ENCODE results near the gene CD300E.
"Not testable (repeated sequence)": the region's sequence is repeated elsewhere in the genome, so short reads cannot be mapped to it uniquely, and the experiment has no call there.

Gene CD300E

GRCh38 chr17:74645010-74645409 lies 21.5 kb upstream of the CD300E start:
- no peaks in the 10 kb centered on the region for H3K4me1 ChIP-seq (ENCODE audit: control insufficient read depth, insufficient read depth, low read length)
- H3K4me3 ChIP-seq (ENCODE audit: low read length) = no peak overlapping the region
- peaks cover 2% of the 10 kb centered on the region for H3K9me3 ChIP-seq (ENCODE audit: control insufficient read depth, low read length)
- no peaks in the 10 kb centered on the region for H3K36me3 ChIP-seq (ENCODE audit: control insufficient read depth, insufficient read depth, low read length, severe bottlenecking)
- no peak overlapping the region for H3K9ac ChIP-seq (ENCODE audit: low read length)
- peaks cover 63% of the 10 kb centered on the region for H3K27me3 ChIP-seq (replicated peaks; ENCODE audit: control insufficient read depth, insufficient read depth, low read length)
- DNase-seq (ENCODE audit: low read depth) = no peak

GRCh38 chr17:74644419-74644818 lies 20.9 kb upstream of the CD300E start:
- peaks cover 2% of the 10 kb centered on the region for H3K9me3 ChIP-seq (ENCODE audit: control insufficient read depth, low read length)
- no peaks in the 10 kb centered on the region for H3K4me1 ChIP-seq (ENCODE audit: control insufficient read depth, insufficient read depth, low read length)
- H3K9ac ChIP-seq (ENCODE audit: low read length) = no peak overlapping the region
- no peak for DNase-seq (ENCODE audit: low read depth)
- H3K27me3 ChIP-seq (replicated peaks; ENCODE audit: control insufficient read depth, insufficient read depth, low read length) = peaks cover 63% of the 10 kb centered on the region
- H3K4me3 ChIP-seq (ENCODE audit: low read length) = no peak overlapping the region
- H3K36me3 ChIP-seq (ENCODE audit: control insufficient read depth, insufficient read depth, low read length, severe bottlenecking) = no peaks in the 10 kb centered on the region

DNA sequence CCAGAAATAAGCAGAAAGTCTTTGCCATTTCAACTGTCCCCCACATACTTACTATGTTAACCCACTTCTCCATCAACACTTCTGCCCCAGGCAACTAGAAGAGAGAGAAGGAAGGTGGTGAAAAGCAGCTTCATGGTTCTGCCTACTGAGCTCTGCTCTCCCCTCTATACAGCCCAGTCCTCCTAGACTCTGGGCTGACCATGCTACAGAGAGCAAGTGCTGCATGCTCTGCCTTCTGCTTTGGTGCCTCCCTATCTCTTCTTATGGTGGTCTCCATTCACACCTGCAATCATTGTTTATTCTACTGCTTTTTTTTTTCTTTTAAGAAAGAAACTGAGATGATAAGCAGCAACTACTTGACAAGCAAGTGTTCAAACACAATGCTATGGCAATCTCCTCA lies 20.3 kb upstream of the CD300E start:
- H3K36me3 ChIP-seq (ENCODE audit: control insufficient read depth, insufficient read depth, low read length, severe bottlenecking) = no peaks in the 10 kb centered on the region
- no peak for DNase-seq (ENCODE audit: low read depth)
- no peaks in the 10 kb centered on the region for H3K4me1 ChIP-seq (ENCODE audit: control insufficient read depth, insufficient read depth, low read length)
- H3K9ac ChIP-seq (ENCODE audit: low read length) = no peak overlapping the region
- H3K27me3 ChIP-seq (replicated peaks; ENCODE audit: control insufficient read depth, insufficient read depth, low read length) = peaks cover 61% of the 10 kb centered on the region
- H3K9me3 ChIP-seq (ENCODE audit: control insufficient read depth, low read length) = peaks cover 2% of the 10 kb centered on the region
- no peak overlapping the region for H3K4me3 ChIP-seq (ENCODE audit: low read length)

GRCh38 chr17:74642995-74643394 lies 19.5 kb upstream of the CD300E start:
- no peak for DNase-seq (ENCODE audit: low read depth)
- H3K4me1 ChIP-seq (ENCODE audit: control insufficient read depth, insufficient read depth, low read length) = no peaks in the 10 kb centered on the region

GRCh38 chr17:74642556-74642955 lies 19.0 kb upstream of the CD300E start:
- H3K4me3 ChIP-seq (ENCODE audit: low read length) = no peak overlapping the region
- peaks cover 56% of the 10 kb centered on the region for H3K27me3 ChIP-seq (replicated peaks; ENCODE audit: control insufficient read depth, insufficient read depth, low read length)
- H3K9me3 ChIP-seq (ENCODE audit: control insufficient read depth, low read length) = peaks cover 2% of the 10 kb centered on the region
- DNase-seq (ENCODE audit: low read depth) = no peak
- no peaks in the 10 kb centered on the region for H3K36me3 ChIP-seq (ENCODE audit: control insufficient read depth, insufficient read depth, low read length, severe bottlenecking)
- H3K9ac ChIP-seq (ENCODE audit: low read length) = no peak overlapping the region
- no peaks in the 10 kb centered on the region for H3K4me1 ChIP-seq (ENCODE audit: control insufficient read depth, insufficient read depth, low read length)

More at GRCh38 chr17:74642995-74643394, 19.5 kb upstream of the CD300E start:
- H3K9me3 ChIP-seq (ENCODE audit: control insufficient read depth, low read length) = peaks cover 2% of the 10 kb centered on the region
- no peak overlapping the region for H3K4me3 ChIP-seq (ENCODE audit: low read length)
- H3K9ac ChIP-seq (ENCODE audit: low read length) = no peak overlapping the region
- H3K27me3 ChIP-seq (replicated peaks; ENCODE audit: control insufficient read depth, insufficient read depth, low read length) = peaks cover 56% of the 10 kb centered on the region
- no peaks in the 10 kb centered on the region for H3K36me3 ChIP-seq (ENCODE audit: control insufficient read depth, insufficient read depth, low read length, severe bottlenecking)

- Histone ChIP-seq H3K36me3 (ENCODE audit: control insufficient read depth, insufficient read depth, low read length, severe bottlenecking) (no peaks in the 10 kb centered on the region), H3K9me3 (ENCODE audit: control insufficient read depth, low read length) (peaks cover 2% of the 10 kb centered on the region), H3K27me3 (replicated peaks; ENCODE audit: control insufficient read depth, insufficient read depth, low read length) (peaks cover 56% of the 10 kb centered on the region), H3K4me1 (ENCODE audit: control insufficient read depth, insufficient read depth, low read length) (no peaks in the 10 kb centered on the region), H3K9ac (ENCODE audit: low read length) (no peak overlapping the region), H3K4me3 (ENCODE audit: low read length) (no peak overlapping the region)
- DNase-seq (ENCODE audit: low read depth) = no peak
These were observed 18.4 kb upstream of the CD300E start for GRCh38 chr17:74641958-74642298.

GRCh38 chr17:74641224-74641957 lies 17.9 kb upstream of the CD300E start:
- Histone ChIP-seq H3K27me3 (replicated peaks; ENCODE audit: control insufficient read depth, insufficient read depth, low read length) (peaks cover 56% of the 10 kb centered on the region), H3K9ac (ENCODE audit: low read length) (no peak overlapping the region)
- DNase-seq (ENCODE audit: low read depth) = no peak

GRCh38 chr17:74639704-74640151 lies 16.2 kb upstream of the CD300E start:
- peaks cover 60% of the 10 kb centered on the region for H3K27me3 ChIP-seq (replicated peaks; ENCODE audit: control insufficient read depth, insufficient read depth, low read length)
- no peak for DNase-seq (ENCODE audit: low read depth)
- no peaks in the 10 kb centered on the region for H3K36me3 ChIP-seq (ENCODE audit: control insufficient read depth, insufficient read depth, low read length, severe bottlenecking)
- H3K9ac ChIP-seq (ENCODE audit: low read length) = no peak overlapping the region
- no peaks in the 10 kb centered on the region for H3K4me1 ChIP-seq (ENCODE audit: control insufficient read depth, insufficient read depth, low read length)
- no peak overlapping the region for H3K4me3 ChIP-seq (ENCODE audit: low read length)
- H3K9me3 ChIP-seq (ENCODE audit: control insufficient read depth, low read length) = peaks cover 2% of the 10 kb centered on the region

More at GRCh38 chr17:74641224-74641957, 17.9 kb upstream of the CD300E start:
- Histone ChIP-seq H3K4me3 (ENCODE audit: low read length) (no peak overlapping the region), H3K4me1 (ENCODE audit: control insufficient read depth, insufficient read depth, low read length) (no peaks in the 10 kb centered on the region), H3K36me3 (ENCODE audit: control insufficient read depth, insufficient read depth, low read length, severe bottlenecking) (no peaks in the 10 kb centered on the region), H3K9me3 (ENCODE audit: control insufficient read depth, low read length) (peaks cover 2% of the 10 kb centered on the region)

GRCh38 chr17:74637926-74638325 lies 14.4 kb upstream of the CD300E start:
- H3K4me3 ChIP-seq (ENCODE audit: low read length) = no peak overlapping the region
- no peak overlapping the region for H3K9ac ChIP-seq (ENCODE audit: low read length)
- no peaks in the 10 kb centered on the region for H3K36me3 ChIP-seq (ENCODE audit: control insufficient read depth, insufficient read depth, low read length, severe bottlenecking)
- no peak for DNase-seq (ENCODE audit: low read depth)
- H3K4me1 ChIP-seq (ENCODE audit: control insufficient read depth, insufficient read depth, low read length) = no peaks in the 10 kb centered on the region
- peaks cover 50% of the 10 kb centered on the region for H3K27me3 ChIP-seq (replicated peaks; ENCODE audit: control insufficient read depth, insufficient read depth, low read length)
- no peaks in the 10 kb centered on the region for H3K9me3 ChIP-seq (ENCODE audit: control insufficient read depth, low read length)

DNA sequence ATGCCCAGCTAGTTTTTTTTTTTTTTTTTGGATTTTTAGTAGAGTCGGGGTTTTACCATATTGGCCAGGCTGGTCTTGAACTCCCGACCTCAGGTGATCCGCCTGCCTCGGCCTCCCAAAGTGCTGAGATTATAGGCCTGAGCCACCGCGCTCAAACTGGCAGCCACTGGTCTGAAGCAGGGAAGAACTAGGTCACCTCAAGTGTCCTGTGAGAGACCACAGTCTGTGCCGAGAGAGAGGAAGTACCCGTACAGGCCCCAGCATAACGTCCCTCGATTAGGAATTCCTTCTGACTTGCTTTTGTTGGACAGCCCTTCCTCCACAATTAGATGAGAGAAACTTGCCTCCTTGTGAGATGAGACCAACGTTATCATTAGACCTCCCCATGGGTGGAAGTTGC lies 13.7 kb upstream of the CD300E start:
- DNase-seq (ENCODE audit: low read depth) = no peak
- Histone ChIP-seq H3K36me3 (ENCODE audit: control insufficient read depth, insufficient read depth, low read length, severe bottlenecking) (no peaks in the 10 kb centered on the region), H3K27me3 (replicated peaks; ENCODE audit: control insufficient read depth, insufficient read depth, low read length) (peaks cover 46% of the 10 kb centered on the region), H3K9ac (ENCODE audit: low read length) (no peak overlapping the region), H3K4me3 (ENCODE audit: low read length) (no peak overlapping the region), H3K4me1 (ENCODE audit: control insufficient read depth, insufficient read depth, low read length) (peaks cover 2% of the 10 kb centered on the region), H3K9me3 (ENCODE audit: control insufficient read depth, low read length) (no peaks in the 10 kb centered on the region)

DNA sequence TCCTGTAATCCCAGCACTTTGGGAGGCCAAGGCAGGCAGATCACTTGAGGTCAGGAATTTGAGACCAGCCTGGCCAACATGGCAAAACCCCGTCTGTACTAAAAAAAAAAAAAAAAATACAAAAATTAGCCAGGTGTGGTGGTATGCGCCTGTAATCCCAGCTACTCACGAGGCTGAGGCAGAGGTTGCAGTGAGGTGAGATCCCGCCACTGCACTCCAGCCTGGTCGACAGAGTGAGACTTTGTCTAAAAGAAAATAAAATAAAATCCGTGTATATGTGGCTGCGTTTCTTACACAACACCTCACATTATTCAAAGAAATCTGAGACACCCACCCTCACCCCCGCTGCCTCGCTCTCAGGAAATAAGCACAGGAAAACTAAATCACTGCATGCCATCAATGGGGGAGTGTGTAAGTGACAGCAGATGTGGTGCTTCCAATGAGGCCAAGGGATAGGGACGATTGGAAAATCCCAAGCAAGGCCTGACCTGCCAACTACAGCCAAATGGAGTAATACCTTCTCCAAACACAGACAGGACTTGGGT lies 13.1 kb upstream of the CD300E start:
- not testable (repeated sequence) for H3K9ac ChIP-seq (ENCODE audit: low read length)

More for the DNA sequence above, 13.1 kb upstream of the CD300E start:
- peaks cover 43% of the 10 kb centered on the region for H3K27me3 ChIP-seq (replicated peaks; ENCODE audit: control insufficient read depth, insufficient read depth, low read length)
- not testable (repeated sequence) for H3K4me1 ChIP-seq (ENCODE audit: control insufficient read depth, insufficient read depth, low read length); H3K4me3 ChIP-seq (ENCODE audit: low read length); H3K9me3 ChIP-seq (ENCODE audit: control insufficient read depth, low read length); DNase-seq (ENCODE audit: low read depth); H3K36me3 ChIP-seq (ENCODE audit: control insufficient read depth, insufficient read depth, low read length, severe bottlenecking)

Data from adipocyte (in vitro differentiated cells).